A673 (cell line): Measurements from ENCODE around the gene ADARB2. TPM values are rescaled to one million over a fixed set of nuclear protein-coding genes. Genes with fewer than 3 reads are reported as not detected.

Source experiments
- BruUV-seq: library from RNA; stranded (reverse); fragments of 400-500 nt; replicated peaks from 2 replicates; lab custom pipeline; 2021; lab: Mats Ljungman, UMichigan
- CTCF ChIA-PET: fragments of 300-600 bp; sonication (Branson Sonifier 250); formaldehyde crosslinking; loops from one replicate; lab custom pipeline; 2022; ENCODE audit warnings: antibody characterized with exemption; lab: Charles Lee
- POLR2A ChIA-PET: fragments of 300-600 bp; sonication (Branson Sonifier 250); formaldehyde crosslinking; loops from one replicate; lab custom pipeline; 2022; ENCODE audit warnings: antibody characterized with exemption; ENCODE audit not compliant: low non-redundant PET; lab: Charles Lee
- DNase-seq: peaks from one replicate; pipeline ENCODE4 v3.0.0-alpha.2; 2015; ENCODE audit warnings: low spot score
- H3K27ac ChIP-seq: fragments of 200-600 bp; sonication (generic); 2 replicates; pipeline ENCODE4 v1.5.1; 2016; ENCODE audit warnings: mixed run types, low read depth, mild to moderate bottlenecking, mixed read lengths, antibody characterized with exemption, low read length; ENCODE audit not compliant: poor library complexity, severe bottlenecking
- H3K27me3 ChIP-seq: fragments of 200-600 bp; sonication (generic); replicated peaks from 2 replicates; pipeline ENCODE4 v1.6.1; 2017; ENCODE audit warnings: mixed run types, low read depth, mild to moderate bottlenecking, mixed read lengths, antibody characterized with exemption, low read length; ENCODE audit not compliant: insufficient read depth, poor library complexity
- H3K36me3 ChIP-seq: fragments of 200-600 bp; sonication (generic); 2 replicates; pipeline ENCODE4 v1.6.1; 2016; ENCODE audit warnings: mixed run types, mild to moderate bottlenecking, mixed read lengths, antibody characterized with exemption, low read length; ENCODE audit not compliant: insufficient read depth, poor library complexity, severe bottlenecking
- H3K4me1 ChIP-seq: fragments of 200-600 bp; sonication (generic); 2 replicates; pipeline ENCODE4 v1.6.1; 2017; ENCODE audit warnings: mixed run types, mild to moderate bottlenecking, mixed read lengths, antibody characterized with exemption, low read length; ENCODE audit not compliant: insufficient read depth, poor library complexity, severe bottlenecking
- H3K4me3 ChIP-seq: fragments of 200-600 bp; sonication (generic); 2 replicates; pipeline ENCODE4 v1.5.1; 2016; ENCODE audit warnings: low read depth, mixed run types, mild to moderate bottlenecking, mixed read lengths, low read length; ENCODE audit not compliant: poor library complexity, severe bottlenecking
- H3K9me3 ChIP-seq: fragments of 200-600 bp; sonication (generic); 2 replicates; pipeline ENCODE4 v1.6.1; 2016; ENCODE audit warnings: mixed run types, low read depth, mild to moderate bottlenecking, mixed read lengths, antibody characterized with exemption, low read length; ENCODE audit not compliant: poor library complexity, severe bottlenecking
- EZH2 ChIP-seq: fragments of 200-600 bp; sonication (generic); IDR thresholded peaks from 2 replicates; pipeline ENCODE4 v1.6.1; 2017; ENCODE audit warnings: borderline replicate concordance, low read depth, mild to moderate bottlenecking, mixed read lengths, antibody characterized with exemption, low read length; ENCODE audit not compliant: poor library complexity, severe bottlenecking
- intact Hi-C: fragments of 100-400 bp; cut with micrococcal nuclease; formaldehyde crosslinking; loops from one replicate; pipeline ENCODE4 v1.10.0; 2022; ENCODE audit not compliant: unreplicated experiment
- total RNA-seq: library from RNA; stranded (reverse); gene quantifications from 2 replicates; pipeline ENCODE4 v1.2.3, GENCODE V29; 2021
- TF ChIP-seq, protein P1 (sequence below): fragments of 300-800, 200-600 bp; sonication (generic); conservative IDR thresholded peaks from 2 replicates; pipeline ENCODE4 v1.5.1; 2017; ENCODE audit warnings: low read depth, mild to moderate bottlenecking, antibody characterized with exemption, low read length, moderate library complexity, mixed read lengths

The ADARB2 gene
- total RNA-seq, 1 experiment from 2014 or later: not detected

DNA sequence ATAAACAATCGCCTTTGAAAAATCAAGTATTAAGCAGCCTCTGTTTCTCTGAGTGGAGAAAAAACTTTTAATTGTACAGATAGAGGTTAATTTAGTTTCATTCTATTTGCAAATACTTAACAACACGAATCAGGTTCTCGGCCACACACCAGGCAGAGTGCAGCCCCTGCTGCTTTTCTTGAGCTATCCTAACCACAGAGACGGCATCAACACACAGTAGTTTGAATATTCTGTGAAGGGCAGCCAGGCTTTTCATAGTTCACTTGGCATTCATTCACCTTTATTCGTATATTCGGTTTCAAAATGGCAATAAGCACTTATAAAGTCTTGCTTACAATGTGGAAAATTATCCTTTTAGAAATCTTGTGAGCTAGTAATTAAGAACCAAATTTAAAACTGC is 5.7 kb downstream of the ADARB2 start:
- Histone ChIP-seq H3K27me3 (peaks cover 99% of the 10 kb centered on the region), H3K4me3 (no peak overlapping the region), H3K36me3 (no peaks in the 10 kb centered on the region), H3K4me1 (no peaks in the 10 kb centered on the region), H3K27ac (no peak overlapping the region), H3K9me3 (no peaks in the 10 kb centered on the region)
- intact Hi-C loops: no loop called here
- BruUV-seq: no TSS peak
- CTCF ChIA-PET: no interaction called here
- no peak for DNase-seq
- POLR2A ChIA-PET: no interaction called here
- TF ChIP-seq, protein P1, sequence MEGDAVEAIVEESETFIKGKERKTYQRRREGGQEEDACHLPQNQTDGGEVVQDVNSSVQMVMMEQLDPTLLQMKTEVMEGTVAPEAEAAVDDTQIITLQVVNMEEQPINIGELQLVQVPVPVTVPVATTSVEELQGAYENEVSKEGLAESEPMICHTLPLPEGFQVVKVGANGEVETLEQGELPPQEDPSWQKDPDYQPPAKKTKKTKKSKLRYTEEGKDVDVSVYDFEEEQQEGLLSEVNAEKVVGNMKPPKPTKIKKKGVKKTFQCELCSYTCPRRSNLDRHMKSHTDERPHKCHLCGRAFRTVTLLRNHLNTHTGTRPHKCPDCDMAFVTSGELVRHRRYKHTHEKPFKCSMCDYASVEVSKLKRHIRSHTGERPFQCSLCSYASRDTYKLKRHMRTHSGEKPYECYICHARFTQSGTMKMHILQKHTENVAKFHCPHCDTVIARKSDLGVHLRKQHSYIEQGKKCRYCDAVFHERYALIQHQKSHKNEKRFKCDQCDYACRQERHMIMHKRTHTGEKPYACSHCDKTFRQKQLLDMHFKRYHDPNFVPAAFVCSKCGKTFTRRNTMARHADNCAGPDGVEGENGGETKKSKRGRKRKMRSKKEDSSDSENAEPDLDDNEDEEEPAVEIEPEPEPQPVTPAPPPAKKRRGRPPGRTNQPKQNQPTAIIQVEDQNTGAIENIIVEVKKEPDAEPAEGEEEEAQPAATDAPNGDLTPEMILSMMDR: no peak
- no peak for TF ChIP-seq EZH2

DNA sequence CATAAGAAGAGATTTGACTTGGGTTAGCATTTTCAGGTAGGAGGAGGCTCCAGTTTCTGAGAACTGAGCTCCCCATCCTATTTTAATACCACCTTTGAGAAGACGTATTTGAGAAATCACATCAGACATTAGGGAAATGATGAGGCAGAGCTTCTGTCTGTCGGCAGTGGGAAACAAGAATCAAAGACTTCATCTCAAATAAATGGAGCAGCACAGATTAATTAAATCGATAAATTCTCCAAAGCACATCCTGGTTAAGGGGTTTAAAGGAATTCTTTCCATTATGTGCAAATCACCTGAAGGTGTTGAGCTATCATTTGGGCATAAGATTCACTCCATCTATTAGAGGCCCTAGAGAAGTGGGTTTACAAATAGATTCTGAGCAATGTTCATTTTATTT is 7.6 kb downstream of the ADARB2 start:
- no peak overlapping the region for H3K27ac ChIP-seq
- no peaks in the 10 kb centered on the region for H3K36me3 ChIP-seq
- intact Hi-C loops: no loop called here
- H3K27me3 ChIP-seq: peaks cover 93% of the 10 kb centered on the region
- POLR2A ChIA-PET: no interaction called here
- CTCF ChIA-PET: no interaction called here
- no peak for TF ChIP-seq EZH2
- TF ChIP-seq, protein P1: no peak
- no peak for DNase-seq
- H3K9me3 ChIP-seq: no peaks in the 10 kb centered on the region
- no TSS peak for BruUV-seq
- no peak overlapping the region for H3K4me3 ChIP-seq
- H3K4me1 ChIP-seq: no peaks in the 10 kb centered on the region

DNA sequence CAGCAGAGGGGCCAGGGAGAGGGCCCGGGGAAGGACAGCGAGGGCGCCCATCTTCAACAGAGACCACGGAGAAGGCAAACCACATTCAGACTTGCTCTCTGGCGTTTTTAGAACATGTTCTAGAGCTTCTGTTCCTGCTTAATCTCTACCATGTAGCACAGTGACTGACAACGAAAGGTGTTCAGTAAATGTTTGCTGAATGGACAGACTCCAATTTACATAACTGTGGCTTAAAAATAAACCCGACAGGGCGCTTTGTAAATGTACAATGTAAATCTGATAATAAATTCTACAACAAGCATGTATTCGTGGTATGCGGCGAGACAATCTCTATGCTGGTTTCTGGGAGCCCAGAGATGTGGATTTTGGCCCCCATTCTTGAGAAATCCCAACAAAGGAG is 10.5 kb downstream of the ADARB2 start:
- ChIA-PET CTCF (no interaction called here), POLR2A (no interaction called here)
- no peaks in the 10 kb centered on the region for H3K4me1 ChIP-seq
- no TSS peak for BruUV-seq
- H3K27ac ChIP-seq: no peak overlapping the region
- no peaks in the 10 kb centered on the region for H3K36me3 ChIP-seq
- H3K27me3 ChIP-seq: peaks cover 78% of the 10 kb centered on the region
- intact Hi-C loops: no loop called here
- H3K9me3 ChIP-seq: no peaks in the 10 kb centered on the region
- DNase-seq: no peak
- no peak overlapping the region for H3K4me3 ChIP-seq
- TF ChIP-seq, protein P1: no peak
- TF ChIP-seq EZH2: no peak
